IMR-90 (cell line): Measurements from ENCODE around the gene ISM1. TPM values are rescaled to one million over a fixed set of nuclear protein-coding genes. Genes with fewer than 3 reads are reported as not detected.

Experiments
- ATAC-seq: fragments of 200-7000 bp; cut with Tn5 transposase; 2 replicates; pipeline ENCODE4 v1.9.1; 2020; ENCODE audit warnings: low read depth, mild to moderate bottlenecking, moderate library complexity
- BruUV-seq: library from RNA; stranded (reverse); fragments of 400-500 nt; replicated peaks from 2 replicates; lab custom pipeline; 2021; lab: Mats Ljungman, UMichigan
- CTCF ChIA-PET: fragments of 300-600 bp; formaldehyde crosslinking; extraction: SDS; loops from one replicate; lab custom pipeline; 2021; ENCODE audit warnings: antibody characterized with exemption; lab: Yijun Ruan, JAX
- POLR2A ChIA-PET: fragments of 300-600 bp; sonication (Branson Sonifier 250); formaldehyde crosslinking; loops from one replicate; lab custom pipeline; 2022; ENCODE audit warnings: antibody characterized with exemption; ENCODE audit not compliant: unreplicated experiment; lab: Charles Lee
- DNase-seq: peaks from one replicate; pipeline ENCODE4 v3.0.0; 2013
- H2AFZ ChIP-seq: replicated peaks from 2 replicates; pipeline ENCODE3; 2013; ENCODE audit warnings: low read length, mild to moderate bottlenecking; ENCODE audit not compliant: poor library complexity
- H2AK5ac ChIP-seq: 2 replicates; pipeline ENCODE4 v1.6.1; 2013; ENCODE audit warnings: low read depth, low read length, inconsistent platforms
- H2AK9ac ChIP-seq: replicated peaks from 2 replicates; pipeline ENCODE3; 2013; ENCODE audit warnings: mild to moderate bottlenecking, low read depth, low read length, moderate library complexity; ENCODE audit not compliant: poor library complexity
- H2BK120ac ChIP-seq: 2 replicates; pipeline ENCODE4 v1.6.1; 2013; ENCODE audit warnings: low read depth, low read length, inconsistent platforms
- H2BK15ac ChIP-seq: 3 replicates; pipeline ENCODE4 v1.6.1; 2013; ENCODE audit warnings: low read depth, low read length, inconsistent platforms
- H2BK20ac ChIP-seq: 2 replicates; pipeline ENCODE4 v1.6.1; 2013; ENCODE audit warnings: low read depth, mild to moderate bottlenecking, inconsistent platforms, low read length, moderate library complexity
- H2BK5ac ChIP-seq: 2 replicates; pipeline ENCODE4 v1.6.1; 2013; ENCODE audit warnings: mild to moderate bottlenecking, low read depth, low read length, inconsistent platforms; ENCODE audit not compliant: poor library complexity, severe bottlenecking
- H3K14ac ChIP-seq: replicated peaks from 2 replicates; pipeline ENCODE4 v1.6.1; 2013; ENCODE audit warnings: low read depth, low read length, inconsistent platforms
- H3K18ac ChIP-seq: 2 replicates; pipeline ENCODE4 v1.6.1; 2013; ENCODE audit warnings: low read depth, low read length, control low read depth
- H3K23ac ChIP-seq: 2 replicates; pipeline ENCODE4 v1.6.1; 2013; ENCODE audit warnings: low read depth, low read length, inconsistent platforms
- H3K27ac ChIP-seq: 2 replicates; pipeline ENCODE4 v1.5.1; 2013; ENCODE audit warnings: mild to moderate bottlenecking, control low read depth, low read length; ENCODE audit not compliant: insufficient read depth
- H3K27me3 ChIP-seq: 2 replicates; pipeline ENCODE4 v1.6.1; 2013; ENCODE audit warnings: low read length; ENCODE audit not compliant: control insufficient read depth, insufficient read depth
- H3K36me3 ChIP-seq: 2 replicates; pipeline ENCODE4 v1.6.1; 2013; ENCODE audit warnings: low read length, mixed read lengths; ENCODE audit not compliant: control insufficient read depth, insufficient read depth
- H3K4ac ChIP-seq: 2 replicates; pipeline ENCODE4 v1.6.1; 2013; ENCODE audit warnings: low read depth, low read length, inconsistent platforms
- H3K4me1 ChIP-seq: 2 replicates; pipeline ENCODE4 v1.6.1; 2013; ENCODE audit warnings: low read length, mixed read lengths; ENCODE audit not compliant: control insufficient read depth, insufficient read depth
- H3K4me2 ChIP-seq: 2 replicates; pipeline ENCODE4 v1.6.1; 2013; ENCODE audit warnings: low read depth, mild to moderate bottlenecking, control low read depth, low read length, moderate library complexity
- H3K4me3 ChIP-seq: 2 replicates; pipeline ENCODE4 v1.5.1; 2013; ENCODE audit warnings: low read depth, mild to moderate bottlenecking, control low read depth, low read length, moderate library complexity; ENCODE audit not compliant: insufficient read depth
- H3K56ac ChIP-seq: 2 replicates; pipeline ENCODE4 v1.6.1; 2013; ENCODE audit warnings: low read length, inconsistent platforms; ENCODE audit not compliant: insufficient read depth; ENCODE audit errors: extremely low read depth
- H3K79me1 ChIP-seq, 2 experiments: 2 replicates each; pipeline ENCODE4 v1.6.1; 2013; ENCODE audit warnings: low read length in 2 of 2, inconsistent platforms in 1 of 2, low read depth in 1 of 2
- H3K9ac ChIP-seq: 2 replicates; pipeline ENCODE4 v1.6.1; 2013; ENCODE audit warnings: low read depth, low read length, control low read depth
- H3K9me1 ChIP-seq: 2 replicates; pipeline ENCODE4 v1.6.1; 2013; ENCODE audit warnings: low read length, inconsistent platforms; ENCODE audit not compliant: insufficient read depth
- H3K9me3 ChIP-seq: 2 replicates; pipeline ENCODE4 v1.6.1; 2013; ENCODE audit warnings: low read length; ENCODE audit not compliant: control insufficient read depth, insufficient read depth
- H4K20me1 ChIP-seq: 2 replicates; pipeline ENCODE4 v1.6.1; 2013; ENCODE audit warnings: low read length, inconsistent platforms; ENCODE audit not compliant: insufficient read depth
- H4K5ac ChIP-seq: 2 replicates; pipeline ENCODE4 v1.6.1; 2013; ENCODE audit warnings: mild to moderate bottlenecking, low read depth, low read length, control low read depth
- H4K8ac ChIP-seq, 2 experiments: 2 replicates each; pipeline ENCODE4 v1.6.1; 2013; ENCODE audit warnings: low read depth in 2 of 2, low read length in 2 of 2, control low read depth in 1 of 2, inconsistent platforms in 1 of 2
- H4K91ac ChIP-seq: 2 replicates; pipeline ENCODE4 v1.6.1; 2013; ENCODE audit warnings: low read depth, low read length, inconsistent platforms; ENCODE audit not compliant: insufficient read depth
- MAFK ChIP-seq: IDR thresholded peaks from 2 replicates; pipeline ENCODE4 v1.6.1; 2012; ENCODE audit warnings: low read depth, low read length, improper control_type of control experiment
- MAZ ChIP-seq: IDR thresholded peaks from 2 replicates; pipeline ENCODE4 v1.6.1; 2012; ENCODE audit warnings: low read depth, mild to moderate bottlenecking, low read length, improper control_type of control experiment, moderate library complexity, borderline replicate concordance
- WGBS, 2 experiments: methylation state at CpG; one replicate each; pipeline versions ENCODE4 v1.1.5 to v1.1.7; 2013; ENCODE audit warnings: missing lambda C conversion rate in 2 of 2; ENCODE audit not compliant: insufficient read length in 1 of 2; ENCODE audit errors: extremely low coverage in 2 of 2; 5-methylcytosine and 5-hydroxymethylcytosine counted together
- dilution Hi-C: fragments of 300-500 bp; cut with HindIII; formaldehyde crosslinking; loops from one replicate; pipeline ENCODE4 v1.14.3; 2018; ENCODE audit warnings: low sequenced_read_pairs; ENCODE audit not compliant: unreplicated experiment
- in situ Hi-C: fragments of 300-500 bp; cut with MboI; formaldehyde crosslinking; loops from 3 replicates; pipeline ENCODE4 v1.14.3; 2019; ENCODE audit warnings: low sequenced_read_pairs, inconsistent platforms, mixed read lengths
- intact Hi-C: fragments of 100-400 bp; cut with micrococcal nuclease; formaldehyde crosslinking; loops from 2 replicates; pipeline ENCODE4 v1.10.0; 2022
- polyA plus RNA-seq, 3 experiments: library from polyadenylated mRNA; depleted of rRNA; stranded (reverse); fragments of >200 nt; gene quantifications; 2 replicates each; pipeline ENCODE4 v1.2.3, GENCODE V29; 2012; ENCODE audit warnings: low replicate concordance in 1 of 3
- total RNA-seq: library from RNA; depleted of rRNA; stranded (reverse); fragments of >200 nt; gene quantifications from 2 replicates; pipeline ENCODE4 v1.2.3, GENCODE V29; 2012

The ISM1 gene
- total and polyA plus RNA-seq, 2 of the 4 experiments (the other 2 are of a cell fraction) = not detected

- Histone ChIP-seq H2AK5ac (no peak overlapping the region), H4K5ac (no peak overlapping the region), H2BK15ac (no peak overlapping the region), H3K23ac (no peak overlapping the region), H3K18ac (no peak overlapping the region), H2AFZ (no peak overlapping the region), H3K4me1 (no peaks in the 10 kb centered on the region), H4K91ac (no peak overlapping the region), H2BK5ac (no peak overlapping the region), H3K4ac (no peak overlapping the region), H3K9me3 (no peaks in the 10 kb centered on the region), H2BK20ac (no peak overlapping the region), H4K8ac (no peak overlapping the region), H2AK9ac (no peak overlapping the region), H3K36me3 (no peaks in the 10 kb centered on the region), H3K4me2 (no peak overlapping the region), H3K4me3 (no peak overlapping the region), H3K27ac (no peak overlapping the region), H4K20me1 (no peaks in the 10 kb centered on the region), H2BK120ac (no peak overlapping the region), H3K79me1 (no peaks in the 10 kb centered on the region), H3K27me3 (peaks cover under 1% of the 10 kb centered on the region; the same call in 1 of the 2 replicates), H3K9ac (no peak overlapping the region), H3K56ac (no peak overlapping the region), H3K9me1 (no peaks in the 10 kb centered on the region), H3K14ac (no peak overlapping the region)
- no peak for ATAC-seq
- TF ChIP-seq MAFK (peak; percentile 38; the same call in 1 of the 2 replicates), MAZ (no peak)
- ChIA-PET CTCF (no interaction called here), POLR2A (no interaction called here)
- intact Hi-C loops = no loop called here
- dilution Hi-C loops = no loop called here
- BruUV-seq = no TSS peak
- DNase-seq = no peak
- in situ Hi-C loops = no loop called here
- 74% methylated on average over 3 of the region's 10 CpGs; no CpG with 5 or more reads in 1 of the 2 experiments for WGBS, 2 experiments
Measured at GRCh38 chr20:13271977-13272975, 51.2 kb downstream of the ISM1 start.
